Measurements from ENCODE around the gene KATNIP. TPM values are rescaled to one million over a fixed set of nuclear protein-coding genes. Genes with fewer than 3 reads are reported as not detected.

KATNIP gene
- total and polyA plus RNA-seq, 2 of the 13 experiments (the other 11 are each of a cell fraction or from before 2014, with no cell fraction given): 9.7 to 12.0 TPM

DNA sequence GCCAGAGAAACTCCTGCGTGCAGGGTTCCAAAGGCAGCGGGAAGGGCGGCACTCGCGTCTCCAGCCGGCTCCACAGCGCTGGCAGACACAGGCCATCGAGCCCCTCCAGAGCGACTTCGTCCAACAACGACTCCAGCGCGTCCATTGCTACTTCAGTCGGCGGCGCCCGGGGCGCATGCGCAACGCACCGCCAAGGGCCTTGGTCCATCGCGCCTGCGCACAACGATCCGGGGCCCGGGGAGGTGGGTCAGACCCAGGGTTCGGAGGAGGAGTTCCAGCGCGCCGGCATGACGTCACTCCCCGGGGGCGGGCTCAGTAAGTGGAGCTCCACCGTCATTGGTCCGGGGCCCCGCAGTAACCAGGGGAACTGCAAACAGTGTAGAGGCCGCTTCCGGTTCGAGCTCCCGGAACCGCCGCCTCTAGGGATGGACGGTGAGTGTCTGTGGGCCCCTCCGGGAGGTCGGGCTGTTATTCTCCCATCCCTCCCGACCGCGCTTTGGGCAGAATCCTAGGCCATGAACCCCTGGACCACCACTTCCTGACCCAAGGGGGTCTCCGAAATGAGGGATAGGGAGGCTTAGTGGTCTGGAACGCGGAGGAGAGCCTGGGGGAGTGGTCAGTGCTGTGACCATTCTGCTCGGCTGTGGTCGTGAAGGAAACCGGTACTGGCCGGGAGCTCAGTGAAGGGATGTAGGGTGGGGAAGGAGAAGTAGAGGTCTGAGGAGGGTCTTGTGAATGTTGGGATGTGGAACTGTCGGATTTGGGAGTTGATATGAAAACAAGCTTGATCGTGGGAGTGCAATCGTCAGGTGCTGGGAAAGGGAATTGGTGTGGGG, at the start of gene KATNIP, which contains the start of gene GTF3C1 (continued):
- TF ChIP-seq, protein P1, sequence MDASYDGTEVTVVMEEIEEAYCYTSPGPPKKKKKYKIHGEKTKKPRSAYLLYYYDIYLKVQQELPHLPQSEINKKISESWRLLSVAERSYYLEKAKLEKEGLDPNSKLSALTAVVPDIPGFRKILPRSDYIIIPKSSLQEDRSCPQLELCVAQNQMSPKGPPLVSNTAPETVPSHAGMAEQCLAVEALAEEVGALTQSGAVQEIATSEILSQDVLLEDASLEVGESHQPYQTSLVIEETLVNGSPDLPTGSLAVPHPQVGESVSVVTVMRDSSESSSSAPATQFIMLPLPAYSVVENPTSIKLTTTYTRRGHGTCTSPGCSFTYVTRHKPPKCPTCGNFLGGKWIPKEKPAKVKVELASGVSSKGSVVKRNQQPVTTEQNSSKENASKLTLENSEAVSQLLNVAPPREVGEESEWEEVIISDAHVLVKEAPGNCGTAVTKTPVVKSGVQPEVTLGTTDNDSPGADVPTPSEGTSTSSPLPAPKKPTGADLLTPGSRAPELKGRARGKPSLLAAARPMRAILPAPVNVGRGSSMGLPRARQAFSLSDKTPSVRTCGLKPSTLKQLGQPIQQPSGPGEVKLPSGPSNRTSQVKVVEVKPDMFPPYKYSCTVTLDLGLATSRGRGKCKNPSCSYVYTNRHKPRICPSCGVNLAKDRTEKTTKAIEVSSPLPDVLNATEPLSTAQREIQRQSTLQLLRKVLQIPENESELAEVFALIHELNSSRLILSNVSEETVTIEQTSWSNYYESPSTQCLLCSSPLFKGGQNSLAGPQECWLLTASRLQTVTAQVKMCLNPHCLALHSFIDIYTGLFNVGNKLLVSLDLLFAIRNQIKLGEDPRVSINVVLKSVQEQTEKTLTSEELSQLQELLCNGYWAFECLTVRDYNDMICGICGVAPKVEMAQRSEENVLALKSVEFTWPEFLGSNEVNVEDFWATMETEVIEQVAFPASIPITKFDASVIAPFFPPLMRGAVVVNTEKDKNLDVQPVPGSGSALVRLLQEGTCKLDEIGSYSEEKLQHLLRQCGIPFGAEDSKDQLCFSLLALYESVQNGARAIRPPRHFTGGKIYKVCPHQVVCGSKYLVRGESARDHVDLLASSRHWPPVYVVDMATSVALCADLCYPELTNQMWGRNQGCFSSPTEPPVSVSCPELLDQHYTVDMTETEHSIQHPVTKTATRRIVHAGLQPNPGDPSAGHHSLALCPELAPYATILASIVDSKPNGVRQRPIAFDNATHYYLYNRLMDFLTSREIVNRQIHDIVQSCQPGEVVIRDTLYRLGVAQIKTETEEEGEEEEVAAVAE (CRISPR knock-in tag; IDR thresholded peaks at IDR 0.05; ENCODE audit: borderline replicate concordance): peak; percentile 87
- TF ChIP-seq ZFP36 (IDR thresholded peaks at IDR 0.05; ENCODE audit: borderline replicate concordance, low read depth, low read length, partially characterized antibody) (no peak), ZNF644 (CRISPR knock-in tag; IDR thresholded peaks at IDR 0.05; ENCODE audit: low read depth) (0 out of 2 replicates have a peak, but pooled peaks have one; percentile 27), RFX3 (CRISPR knock-in tag; IDR thresholded peaks at IDR 0.05) (peak; percentile 97), KAT8 (CRISPR knock-in tag; IDR thresholded peaks at IDR 0.05) (peak; percentile 95), ZNF564 (CRISPR knock-in tag; IDR thresholded peaks at IDR 0.05) (no peak), TAF15 (IDR thresholded peaks at IDR 0.05; ENCODE audit: low read depth, low read length, poor library complexity, severe bottlenecking) (peak; percentile 41), CEBPB (IDR thresholded peaks at IDR 0.05; ENCODE audit: borderline replicate concordance, low read depth, low read length) (0 out of 2 replicates have a peak, but pooled peaks have one; percentile 16), ZBTB1 (CRISPR knock-in tag; IDR thresholded peaks at IDR 0.05; ENCODE audit: borderline replicate concordance) (0 out of 2 replicates have a peak, but pooled peaks have one; percentile 74)
- TF ChIP-seq, protein P2, sequence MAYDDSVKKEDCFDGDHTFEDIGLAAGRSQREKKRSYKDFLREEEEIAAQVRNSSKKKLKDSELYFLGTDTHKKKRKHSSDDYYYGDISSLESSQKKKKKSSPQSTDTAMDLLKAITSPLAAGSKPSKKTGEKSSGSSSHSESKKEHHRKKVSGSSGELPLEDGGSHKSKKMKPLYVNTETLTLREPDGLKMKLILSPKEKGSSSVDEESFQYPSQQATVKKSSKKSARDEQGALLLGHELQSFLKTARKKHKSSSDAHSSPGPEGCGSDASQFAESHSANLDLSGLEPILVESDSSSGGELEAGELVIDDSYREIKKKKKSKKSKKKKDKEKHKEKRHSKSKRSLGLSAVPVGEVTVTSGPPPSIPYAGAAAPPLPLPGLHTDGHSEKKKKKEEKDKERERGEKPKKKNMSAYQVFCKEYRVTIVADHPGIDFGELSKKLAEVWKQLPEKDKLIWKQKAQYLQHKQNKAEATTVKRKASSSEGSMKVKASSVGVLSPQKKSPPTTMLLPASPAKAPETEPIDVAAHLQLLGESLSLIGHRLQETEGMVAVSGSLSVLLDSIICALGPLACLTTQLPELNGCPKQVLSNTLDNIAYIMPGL (CRISPR knock-in tag; IDR thresholded peaks at IDR 0.05; ENCODE audit: borderline replicate concordance in 1 of 2, low read depth in 1 of 2): peak; percentile 43 to 50; a peak in 2 of 4 replicates

All from HepG2 (cell line).